ENCODE data around the gene RGP1.
A peak's percentile ranks its signal among the peaks of the same experiment; 100 is the strongest.

The RGP1 gene

DNA sequence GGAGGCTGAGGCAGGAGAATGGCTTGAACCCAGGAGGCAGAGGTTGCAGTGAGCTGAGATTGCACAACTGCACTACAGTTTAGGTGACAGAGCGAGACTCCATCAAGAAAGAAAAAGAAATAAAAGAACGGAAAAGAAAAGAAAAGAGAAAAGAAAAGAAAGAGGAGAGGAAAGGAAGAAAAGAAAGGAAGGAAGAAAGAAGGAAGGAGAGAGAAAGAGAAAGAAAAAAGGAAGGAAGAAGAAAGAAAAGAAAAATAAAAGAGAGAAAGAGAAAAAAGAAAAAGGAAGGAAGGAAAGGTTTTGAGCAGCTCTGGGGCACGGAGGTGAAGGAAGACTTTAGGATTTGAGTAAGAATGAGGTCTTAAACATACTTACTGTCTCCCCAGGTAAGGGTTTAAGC lies 35.5 kb upstream of the RGP1 start:
- no peaks in the 10 kb centered on the region for H3K27me3 Mint-ChIP-seq
- no peak overlapping the region for H3K27ac Mint-ChIP-seq

GRCh38 chr9:35714123-35714522 lies 35.0 kb upstream of the RGP1 start:
- CTCF ChIA-PET, result interaction anchor here (6.7 kb wide), 1 partner anchor 18 kb away, joined by 31 read pairs; no protein-coding TSS in a partner anchor

More for the DNA sequence above, 35.5 kb upstream of the RGP1 start:
- CTCF ChIA-PET, result interaction anchor here (1.0 to 6.7 kb wide), 2 partner anchors 17 to 98 kb away, joined by 3 to 31 read pairs; no protein-coding TSS in a partner anchor
- Mint-ChIP-seq H3K36me3 (peaks cover 82% of the 10 kb centered on the region), H3K4me3 (no peak overlapping the region), H3K4me1 (no peaks in the 10 kb centered on the region), H3K9me3 (no peaks in the 10 kb centered on the region)
- DNase-seq, result no peak

DNA sequence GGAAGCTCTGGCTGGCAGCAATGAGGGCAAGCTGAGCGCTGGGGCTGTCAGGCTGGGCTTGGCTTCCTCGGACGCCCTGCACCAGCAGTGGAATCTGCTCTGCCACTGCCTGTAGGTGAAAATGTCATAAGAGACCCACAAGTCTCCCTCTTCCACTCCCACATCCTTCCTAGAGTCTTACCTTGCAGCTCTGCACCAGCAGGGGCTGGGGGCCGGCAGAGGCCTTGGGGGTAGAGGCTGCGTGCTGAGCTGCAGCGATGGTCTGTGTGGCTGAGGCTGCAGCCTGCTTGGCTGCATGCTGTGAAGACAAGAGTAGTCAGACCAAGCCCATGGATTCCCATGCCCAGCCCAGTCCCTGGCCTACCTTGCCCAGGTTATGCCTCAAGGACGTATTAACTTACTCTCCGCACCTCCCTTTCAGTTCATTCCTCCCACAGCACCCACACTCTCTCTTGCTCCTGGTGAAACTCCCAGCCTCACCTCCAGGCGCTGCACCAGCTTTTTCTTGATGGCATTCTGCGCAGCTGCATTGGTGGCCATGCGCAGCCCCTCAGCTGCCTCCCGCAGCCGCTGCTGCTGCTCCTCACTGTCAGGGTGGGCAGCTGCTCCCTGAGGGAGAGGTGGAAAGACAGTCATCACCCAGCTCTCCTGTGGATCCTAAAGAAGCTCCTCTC lies 34.4 kb upstream of the RGP1 start:
- H3K9me3 Mint-ChIP-seq, result no peaks in the 10 kb centered on the region
- peaks cover 81% of the 10 kb centered on the region for H3K36me3 Mint-ChIP-seq
- CTCF ChIA-PET, result interaction anchor here (6.7 kb wide), 1 partner anchor 18 kb away, joined by 31 read pairs; no protein-coding TSS in a partner anchor
- peak overlapping the region; percentile 63 for H3K27ac Mint-ChIP-seq
- H3K4me3 Mint-ChIP-seq, result no peak overlapping the region
- DNase-seq, result no peak
- no peaks in the 10 kb centered on the region for H3K27me3 Mint-ChIP-seq
- H3K4me1 Mint-ChIP-seq, result no peaks in the 10 kb centered on the region

More at GRCh38 chr9:35714123-35714522, 35.0 kb upstream of the RGP1 start:
- Mint-ChIP-seq H3K9me3 (no peaks in the 10 kb centered on the region), H3K27ac (peak overlapping the region; percentile 2), H3K36me3 (peaks cover 79% of the 10 kb centered on the region), H3K4me1 (no peaks in the 10 kb centered on the region), H3K27me3 (no peaks in the 10 kb centered on the region), H3K4me3 (no peak overlapping the region)
- DNase-seq, result no peak

DNA sequence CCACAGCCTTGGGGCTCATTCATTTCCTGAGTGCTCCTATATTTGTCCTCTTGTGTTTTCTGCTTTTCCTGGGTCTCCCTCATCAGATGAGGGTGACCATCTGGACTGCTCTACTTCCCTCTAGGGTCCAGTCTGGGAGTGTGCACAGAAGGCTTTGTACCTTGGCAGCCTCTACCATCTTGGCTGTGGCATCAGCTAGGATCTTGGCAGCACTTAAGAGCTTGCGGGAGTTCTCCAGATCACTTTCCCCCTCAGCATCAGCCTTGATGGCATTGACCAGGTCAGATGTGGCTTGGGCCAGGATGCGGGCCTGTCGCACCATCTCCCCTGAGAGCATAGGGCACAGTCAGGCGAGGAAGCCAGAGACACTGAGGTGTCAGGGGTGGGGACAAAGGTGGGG lies 32.9 kb upstream of the RGP1 start:
- Mint-ChIP-seq H3K4me3 (no peak overlapping the region), H3K27ac (peak overlapping the region; percentile 47), H3K27me3 (no peaks in the 10 kb centered on the region), H3K4me1 (no peaks in the 10 kb centered on the region), H3K36me3 (peaks cover 83% of the 10 kb centered on the region), H3K9me3 (no peaks in the 10 kb centered on the region)
- CTCF ChIA-PET, result interaction anchor here (1.1 to 6.7 kb wide), 4 partner anchors 12 to 57 kb away, joined by 4 to 31 read pairs (median 5); no protein-coding TSS in a partner anchor
- DNase-seq, result no peak

- CTCF ChIA-PET, result interaction anchor here (1.1 to 6.7 kb wide), 4 partner anchors 10 to 59 kb away, joined by 3 to 31 read pairs (median 4); no protein-coding TSS in a partner anchor
- Mint-ChIP-seq H3K4me1 (no peaks in the 10 kb centered on the region), H3K27me3 (no peaks in the 10 kb centered on the region), H3K9me3 (no peaks in the 10 kb centered on the region), H3K4me3 (no peak overlapping the region), H3K36me3 (peaks cover 84% of the 10 kb centered on the region), H3K27ac (no peak overlapping the region)
- no peak for DNase-seq
Observed at GRCh38 chr9:35717132-35717870, 31.8 kb upstream of the RGP1 start.

GRCh38 chr9:35718721-35719511 lies 30.2 kb upstream of the RGP1 start:
- CTCF ChIA-PET, result no interaction called here
- no peak overlapping the region for H3K4me3 Mint-ChIP-seq
- H3K27me3 Mint-ChIP-seq, result no peaks in the 10 kb centered on the region
- peaks cover 84% of the 10 kb centered on the region for H3K36me3 Mint-ChIP-seq
- H3K4me1 Mint-ChIP-seq, result no peaks in the 10 kb centered on the region
- H3K9me3 Mint-ChIP-seq, result no peaks in the 10 kb centered on the region
- no peak for DNase-seq
- peak overlapping the region; percentile 52 for H3K27ac Mint-ChIP-seq

- no peaks in the 10 kb centered on the region for H3K27me3 Mint-ChIP-seq
- no peaks in the 10 kb centered on the region for H3K4me1 Mint-ChIP-seq
- peaks cover 83% of the 10 kb centered on the region for H3K36me3 Mint-ChIP-seq
- H3K4me3 Mint-ChIP-seq, result no peak overlapping the region
- no peaks in the 10 kb centered on the region for H3K9me3 Mint-ChIP-seq
- H3K27ac Mint-ChIP-seq, result no peak overlapping the region
- CTCF ChIA-PET, result no interaction called here
- no peak for DNase-seq
Observed at GRCh38 chr9:35719546-35719945, 29.5 kb upstream of the RGP1 start.

DNA sequence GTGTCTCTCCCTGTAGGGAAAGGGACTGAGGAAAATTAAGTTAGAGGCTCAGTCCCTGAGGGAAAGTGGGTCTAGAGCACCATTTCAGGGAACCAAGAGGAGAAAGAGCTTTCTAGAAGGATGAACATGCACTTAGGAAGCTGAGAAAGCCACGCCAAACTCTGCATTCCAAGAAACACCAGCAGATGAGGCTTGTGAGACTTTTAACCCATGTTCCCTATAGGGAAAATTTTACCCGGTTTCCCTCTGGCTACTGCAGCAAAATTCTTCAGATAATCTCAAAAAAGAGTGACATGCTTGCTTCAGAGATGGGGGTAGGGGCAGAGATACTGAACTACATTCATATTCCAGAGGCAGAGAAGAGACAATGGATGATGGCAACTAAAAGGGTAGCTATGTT lies 25.7 kb upstream of the RGP1 start:
- CTCF ChIA-PET, result interaction anchor here (1.3 kb wide), 1 partner anchor 27 kb away, joined by 6 read pairs; no protein-coding TSS in a partner anchor
- Mint-ChIP-seq H3K27me3 (no peaks in the 10 kb centered on the region), H3K36me3 (peaks cover 65% of the 10 kb centered on the region)

DNA sequence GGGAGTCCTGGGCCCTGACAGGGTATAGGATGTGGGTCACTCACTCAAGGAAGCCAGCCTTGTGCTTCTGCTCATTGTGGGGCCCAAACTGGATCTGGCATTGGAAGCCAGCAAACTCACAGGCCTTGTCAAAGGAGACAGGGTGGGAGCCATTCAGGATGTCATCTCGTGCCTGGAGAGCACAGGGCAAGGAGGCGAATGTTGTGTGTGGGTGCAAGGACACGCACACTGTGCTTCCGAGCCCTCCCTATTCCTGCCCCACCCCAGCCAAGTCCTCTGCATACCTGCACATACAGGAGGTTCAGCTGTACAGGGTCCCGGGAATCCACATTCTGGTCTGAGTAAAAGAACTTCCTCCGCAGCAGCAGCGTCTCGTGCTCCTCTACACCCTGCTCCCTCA lies 25.2 kb upstream of the RGP1 start:
- H3K4me1 Mint-ChIP-seq, result no peaks in the 10 kb centered on the region
- CTCF ChIA-PET, result interaction anchor here (1.1 to 1.3 kb wide), 2 partner anchors 27 to 32 kb away, joined by 3 to 6 read pairs; no protein-coding TSS in a partner anchor
- no peak overlapping the region for H3K27ac Mint-ChIP-seq
- H3K36me3 Mint-ChIP-seq, result peaks cover 62% of the 10 kb centered on the region
- no peak for DNase-seq
- no peaks in the 10 kb centered on the region for H3K27me3 Mint-ChIP-seq
- no peaks in the 10 kb centered on the region for H3K9me3 Mint-ChIP-seq
- no peak overlapping the region for H3K4me3 Mint-ChIP-seq

More for the DNA sequence above, 25.7 kb upstream of the RGP1 start:
- DNase-seq, result no peak
- H3K4me1 Mint-ChIP-seq, result no peaks in the 10 kb centered on the region
- H3K27ac Mint-ChIP-seq, result no peak overlapping the region
- H3K9me3 Mint-ChIP-seq, result no peaks in the 10 kb centered on the region
- H3K4me3 Mint-ChIP-seq, result no peak overlapping the region

DNA sequence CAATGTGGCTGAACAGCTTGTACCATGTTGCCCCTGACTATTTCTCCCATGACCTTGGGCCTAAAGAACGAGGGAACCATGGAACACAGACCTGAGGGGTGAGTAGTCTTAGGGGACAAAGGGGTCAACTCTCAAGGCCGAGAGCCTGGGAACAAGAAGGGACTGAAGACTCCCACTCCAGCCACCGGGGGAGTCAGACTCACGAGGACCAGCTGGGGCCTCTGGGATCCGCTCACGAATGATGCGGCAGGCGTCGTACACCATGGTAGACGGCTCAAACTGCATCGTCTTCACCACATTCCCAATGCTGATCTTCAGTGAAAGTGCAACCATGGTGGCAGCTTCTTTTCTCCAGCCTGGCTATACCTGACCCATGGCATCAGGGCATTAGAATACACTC lies 23.7 kb upstream of the RGP1 start:
- no peak for DNase-seq
- Mint-ChIP-seq H3K27me3 (no peaks in the 10 kb centered on the region), H3K36me3 (peaks cover 49% of the 10 kb centered on the region), H3K9me3 (no peaks in the 10 kb centered on the region), H3K4me1 (no peaks in the 10 kb centered on the region), H3K4me3 (no peak overlapping the region), H3K27ac (no peak overlapping the region)
- CTCF ChIA-PET, result interaction anchor here (3.8 kb wide), 1 partner anchor 29 kb away, joined by 43 read pairs; no protein-coding TSS in a partner anchor

GRCh38 chr9:35726931-35727330 lies 22.2 kb upstream of the RGP1 start:
- CTCF ChIA-PET, result interaction anchor here (0.8 to 3.8 kb wide), 14 partner anchors 9 to 155 kb away, joined by 3 to 43 read pairs (median 6); partner anchors contain the start of genes ARHGEF39, CCDC107, CD72 and GBA2
- peak; percentile 65 for DNase-seq
- Mint-ChIP-seq H3K27me3 (no peaks in the 10 kb centered on the region), H3K36me3 (peaks cover 38% of the 10 kb centered on the region), H3K4me3 (peak overlapping the region; percentile 44), H3K9me3 (no peaks in the 10 kb centered on the region), H3K27ac (peak overlapping the region; percentile 47), H3K4me1 (peaks cover 7% of the 10 kb centered on the region)

- DNase-seq, result no peak
- no peaks in the 10 kb centered on the region for H3K9me3 Mint-ChIP-seq
- no peaks in the 10 kb centered on the region for H3K27me3 Mint-ChIP-seq
- H3K36me3 Mint-ChIP-seq, result peaks cover 32% of the 10 kb centered on the region
- H3K27ac Mint-ChIP-seq, result no peak overlapping the region
- peaks cover 7% of the 10 kb centered on the region for H3K4me1 Mint-ChIP-seq
- no peak overlapping the region for H3K4me3 Mint-ChIP-seq
- CTCF ChIA-PET, result interaction anchor here (1.2 to 3.8 kb wide), 15 partner anchors 8 to 111 kb away, joined by 3 to 43 read pairs (median 6); partner anchors contain the start of genes ARHGEF39, CCDC107, CD72 and GBA2
Observed at GRCh38 chr9:35727676-35728040, 21.4 kb upstream of the RGP1 start.

DNA sequence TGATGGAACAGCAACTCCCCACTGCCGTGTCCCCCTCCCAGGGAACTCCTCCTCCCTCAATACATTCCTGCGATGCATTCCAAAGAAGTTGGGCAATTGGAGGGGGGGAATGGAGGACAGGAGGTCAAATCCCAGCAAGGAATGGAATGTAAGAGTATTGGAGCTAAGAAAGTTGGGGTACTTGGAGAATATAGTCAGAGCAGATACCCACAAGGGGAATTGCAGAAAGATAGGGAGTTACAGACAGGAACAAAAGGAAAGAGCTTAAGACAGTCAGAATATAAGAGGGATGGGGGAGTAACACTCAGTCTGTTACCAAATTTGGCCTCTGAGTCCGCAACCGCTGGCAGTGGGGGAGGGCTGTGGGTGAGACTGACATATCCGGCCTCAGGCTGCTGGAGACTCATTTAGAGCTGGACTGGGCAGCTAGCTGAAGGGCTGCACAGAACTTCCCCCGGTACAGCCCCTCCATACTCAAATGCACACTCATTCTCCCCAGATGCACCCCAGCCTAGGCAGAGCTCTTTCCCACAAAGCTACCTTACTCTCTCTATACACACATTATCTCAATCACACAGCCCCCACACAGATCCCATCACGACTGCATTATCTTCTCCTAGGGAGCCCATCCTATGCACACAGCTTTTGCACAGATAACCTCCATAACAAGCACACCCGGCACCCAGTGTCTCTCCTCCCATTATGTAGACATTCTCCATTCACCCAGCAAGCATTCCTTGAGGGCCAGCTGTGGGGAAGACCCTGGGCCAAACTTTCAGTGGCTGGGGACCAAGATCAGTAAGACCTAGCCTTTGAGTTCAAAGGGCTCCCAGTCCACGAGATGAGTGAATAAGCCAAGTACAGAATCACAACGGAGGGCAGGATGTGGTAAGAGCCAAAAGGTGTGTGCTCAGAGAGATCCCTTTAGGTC lies 20.8 kb upstream of the RGP1 start:
- CTCF ChIA-PET, result interaction anchor here (0.8 to 5.0 kb wide), 16 partner anchors 8 to 112 kb away, joined by 3 to 43 read pairs (median 6); partner anchors contain the start of genes ARHGEF39, CCDC107, CD72 and GBA2

More for the DNA sequence above, 20.8 kb upstream of the RGP1 start:
- Mint-ChIP-seq H3K27me3 (no peaks in the 10 kb centered on the region), H3K4me1 (peaks cover 12% of the 10 kb centered on the region), H3K36me3 (peaks cover 29% of the 10 kb centered on the region), H3K4me3 (no peak overlapping the region), H3K9me3 (no peaks in the 10 kb centered on the region), H3K27ac (no peak overlapping the region)
- peak; percentile 56 for DNase-seq
